NCI-H1092 (cell line): ENCODE measurements around the gene SPRR2D.
"Not testable (repeated sequence)": the region's sequence is repeated elsewhere in the genome, so short reads cannot be mapped to it uniquely, and the experiment has no call there.

Source experiments
- DNase-seq: peaks from one replicate; lab custom pipeline; 2025; lab: John Stamatoyannopoulos, UW

SPRR2D gene

GRCh38 chr1:153011235-153011758 lies 29.6 kb downstream of the SPRR2D start:
- not testable (repeated sequence) for DNase-seq

- no peak for DNase-seq
Measured at GRCh38 chr1:153001382-153001781, 39.5 kb downstream of the SPRR2D start, which contains the start of gene SPRR3. TSS of gene SPRR3 (plus strand) at chr1:153001749. CDS start at chr1:153003021, 1,272 bp downstream.

GRCh38 chr1:153000294-153000693 lies 40.6 kb downstream of the SPRR2D start:
- no peak for DNase-seq

GRCh38 chr1:152999818-153000217 lies 41.1 kb downstream of the SPRR2D start:
- DNase-seq, result no peak

GRCh38 chr1:152998476-152998875 lies 42.4 kb downstream of the SPRR2D start:
- DNase-seq, result no peak

- DNase-seq, result no peak
Measured at GRCh38 chr1:152997901-152998300, 43.0 kb downstream of the SPRR2D start.

- DNase-seq, result no peak
Measured at GRCh38 chr1:152996633-152997400, 44.1 kb downstream of the SPRR2D start.

- no peak for DNase-seq
Measured at GRCh38 chr1:152995842-152996241, 45.1 kb downstream of the SPRR2D start.

GRCh38 chr1:152993186-152993585 lies 47.7 kb downstream of the SPRR2D start:
- DNase-seq, result no peak
